GM12878 (cell line): Measurements from ENCODE around the gene ANKRD17.

Experiments
- CTCF ChIP-seq, 3 experiments: IDR thresholded peaks in 2 of 3; conservative IDR thresholded peaks in 1 of 3; 2 replicates each; pipeline ENCODE4 v1.5.1; 2011; ENCODE audit warnings: low read depth in 3 of 3, low read length in 3 of 3, mild to moderate bottlenecking in 3 of 3, control low read depth in 2 of 3, moderate library complexity in 2 of 3, inconsistent platforms in 1 of 3, mixed read lengths in 1 of 3; ENCODE audit not compliant: control insufficient read depth in 2 of 3, insufficient read depth in 1 of 3; ENCODE audit errors: extremely low read depth in 1 of 3
- EP300 ChIP-seq, 2 experiments: fragments of 150-350 bp in 1 of 2; IDR thresholded peaks; 2 replicates each; pipeline ENCODE4 v1.6.1; 2011 to 2012; ENCODE audit warnings: low read depth in 2 of 2, low read length in 2 of 2, borderline replicate concordance in 1 of 2, improper control_type of control experiment in 1 of 2, inconsistent platforms in 1 of 2; ENCODE audit not compliant: control insufficient read depth in 1 of 2
- POLR2AphosphoS5 ChIP-seq: IDR thresholded peaks from 2 replicates; pipeline ENCODE4 v1.6.1; 2011; ENCODE audit warnings: mild to moderate bottlenecking, low read length, inconsistent platforms
- RAD21 ChIP-seq: IDR thresholded peaks from 2 replicates; pipeline ENCODE4 v1.6.1; 2011; ENCODE audit warnings: mild to moderate bottlenecking, low read depth, low read length, moderate library complexity; ENCODE audit not compliant: insufficient read depth
- RCOR1 ChIP-seq: conservative IDR thresholded peaks from 2 replicates; pipeline ENCODE4 v1.6.1; 2012; ENCODE audit warnings: low read depth, low read length, improper control_type of control experiment

- TF ChIP-seq CTCF (IDR thresholded peaks at IDR 0.05 in 2 of 3, conservative IDR thresholded peaks at IDR 0.05 in 1 of 3; ENCODE audit: control insufficient read depth in 2 of 3, extremely low read depth in 1 of 3, insufficient read depth in 1 of 3, low read depth in 3 of 3, low read length in 3 of 3) (no peak), EP300 (IDR thresholded peaks at IDR 0.05; ENCODE audit: borderline replicate concordance in 1 of 2, control insufficient read depth in 1 of 2, low read depth in 2 of 2, low read length in 2 of 2) (no peak), RCOR1 (no peak), POLR2AphosphoS5 (no peak), RAD21 (no peak)
These were observed 64.9 kb downstream of the ANKRD17 start for GRCh38 chr4:73193659-73194058.
